HG03460 (cell line): Measurements from ENCODE around the gene FUNDC2.

Experiments used
- ATAC-seq: cut with Tn5 transposase; IDR thresholded peaks from one replicate; pipeline ENCODE4 v1.9.1; 2021; ENCODE audit not compliant: unreplicated experiment

The FUNDC2 gene

DNA sequence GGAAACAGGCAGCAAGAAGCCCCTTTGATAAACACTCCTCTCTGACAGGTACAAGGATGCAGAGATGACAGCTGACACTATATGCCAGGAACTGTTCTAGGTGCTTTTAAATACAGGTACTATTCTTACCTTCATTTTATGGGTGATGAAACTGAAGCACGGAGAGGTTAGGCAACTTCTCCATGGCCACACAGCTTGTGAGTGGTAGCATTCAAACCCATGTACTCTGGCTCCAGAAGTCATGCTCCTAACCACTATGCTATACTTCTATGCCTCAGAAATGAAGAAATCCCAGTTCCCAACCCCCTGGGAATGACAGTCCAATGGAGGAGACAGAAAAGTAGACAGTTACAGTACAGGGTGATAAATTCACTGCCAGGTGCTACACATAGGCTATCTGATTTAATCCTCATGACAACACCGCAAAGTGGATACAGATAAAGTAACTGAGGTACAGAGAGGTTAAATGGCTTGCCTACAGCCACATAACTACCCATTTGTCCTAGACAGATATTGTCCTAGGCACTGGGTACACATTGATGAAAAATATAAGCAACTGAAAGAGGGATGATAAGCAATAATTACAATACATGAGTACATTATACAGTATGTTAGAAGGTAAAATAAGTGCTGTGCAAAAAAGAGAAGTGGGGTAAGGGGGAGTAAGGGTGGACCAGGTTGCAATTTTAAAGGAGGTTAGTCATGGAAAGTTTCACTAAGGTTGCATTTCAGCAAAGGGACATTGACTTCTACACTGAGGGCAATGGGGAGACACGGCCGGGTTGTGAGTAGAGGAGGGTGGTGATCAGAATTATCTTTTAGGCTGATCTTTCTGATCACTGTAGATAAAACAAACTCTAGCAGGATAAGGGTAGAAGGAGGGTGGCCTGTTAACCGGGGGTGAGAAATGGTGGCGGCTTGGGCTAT lies 2.5 kb upstream of the FUNDC2 start:
- no peak for ATAC-seq

DNA sequence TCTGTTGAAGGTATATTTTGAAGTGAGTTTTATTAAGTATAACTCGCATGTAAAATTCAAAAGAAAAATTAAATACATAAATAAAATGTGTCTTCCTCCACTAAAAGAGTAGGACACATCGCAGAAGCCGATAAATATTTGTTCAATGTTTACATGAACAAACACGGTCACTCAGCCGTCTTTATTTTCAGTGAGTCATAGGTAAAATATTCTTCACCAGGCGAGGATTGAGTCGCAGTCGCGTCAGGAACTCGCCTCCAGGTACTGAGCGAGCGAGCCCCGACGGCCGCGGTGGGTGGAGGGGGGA lies 271 bp upstream of the FUNDC2 start:
- no peak for ATAC-seq

DNA sequence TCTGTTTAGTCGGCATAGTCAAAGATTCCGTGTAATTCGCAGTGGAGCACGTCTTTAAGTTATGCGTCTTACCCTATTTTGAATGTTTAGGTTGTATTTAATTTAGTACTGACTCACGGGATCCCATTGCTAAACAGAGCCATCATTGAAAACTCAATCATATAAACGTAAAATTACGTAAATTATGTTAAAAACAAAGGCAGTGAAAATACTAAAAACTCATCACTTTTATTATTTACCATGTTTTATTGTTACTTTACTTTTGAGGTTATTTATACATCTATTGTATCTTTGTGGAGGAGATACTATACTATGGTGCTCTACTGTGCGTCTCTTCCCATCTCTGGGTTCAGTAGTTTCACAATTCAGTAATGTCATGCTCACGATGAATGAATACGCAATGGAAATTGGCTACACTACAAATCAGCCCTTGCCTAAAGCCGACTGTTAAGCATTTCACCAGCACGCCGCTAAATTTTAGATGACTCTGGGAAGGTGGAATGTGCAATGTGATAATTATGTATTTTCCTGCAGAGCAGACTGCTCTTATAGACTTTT lies 944 bp downstream of the FUNDC2 start:
- no peak for ATAC-seq

- no peak for ATAC-seq
These were observed 1.5 kb downstream of the FUNDC2 start for GRCh38 chrX:155028129-155028528.

GRCh38 chrX:155028877-155029291 lies 2.2 kb downstream of the FUNDC2 start:
- ATAC-seq: no peak

DNA sequence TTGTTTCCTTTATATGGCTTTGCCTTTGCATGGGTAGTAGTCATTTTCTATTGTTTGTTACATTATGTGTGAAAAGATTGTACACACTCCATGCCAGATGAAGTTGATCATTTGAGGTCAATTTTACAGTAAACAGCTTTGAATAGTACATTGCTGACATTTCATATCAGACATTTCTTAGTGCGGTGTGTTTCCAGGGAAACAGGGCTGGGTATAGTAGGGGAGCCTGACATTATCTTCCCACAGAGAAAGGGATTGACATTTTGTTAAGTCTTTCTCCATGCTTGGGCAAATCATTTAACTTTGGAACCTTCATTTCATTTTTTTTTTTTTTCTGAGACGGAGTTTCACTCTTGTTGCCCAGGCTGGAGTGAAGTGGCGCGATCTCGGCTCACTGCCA lies 5.0 kb downstream of the FUNDC2 start:
- no peak for ATAC-seq

- no peak for ATAC-seq
These were observed 9.0 kb downstream of the FUNDC2 start for GRCh38 chrX:155035688-155036087.

DNA sequence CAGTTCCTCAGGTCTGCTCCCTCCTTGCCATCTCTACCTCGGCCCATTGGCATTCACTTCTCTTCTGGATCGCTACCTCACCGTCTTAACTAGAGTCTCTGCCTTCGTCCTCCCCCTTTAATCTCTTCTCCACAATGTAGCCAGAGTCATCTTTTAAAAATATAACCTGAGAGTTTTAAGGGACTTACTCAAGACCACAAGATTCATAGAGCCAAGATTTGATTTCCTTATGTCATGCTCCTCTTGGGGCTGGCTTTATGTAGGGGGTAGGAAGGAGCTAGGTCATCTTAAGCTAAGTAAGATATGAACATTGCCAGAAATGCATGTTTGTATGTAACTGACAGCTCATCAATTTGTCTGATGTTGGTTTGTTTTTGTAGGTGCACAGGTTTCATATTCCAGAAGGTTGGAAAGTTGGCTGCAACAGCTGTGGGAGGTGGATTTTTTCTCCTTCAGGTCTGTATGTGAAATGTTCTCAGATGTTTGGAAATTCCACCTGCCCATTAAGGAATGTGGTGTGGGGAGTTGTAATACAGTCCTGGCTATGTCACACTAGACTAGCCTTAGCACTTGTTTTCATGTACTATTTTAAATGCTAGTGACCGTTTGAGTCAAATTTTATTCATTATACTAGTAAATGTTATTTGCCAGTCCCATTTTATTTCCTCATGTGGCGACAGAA lies 19.6 kb downstream of the FUNDC2 start:
- ATAC-seq: no peak

- ATAC-seq: no peak
These were observed 20.3 kb downstream of the FUNDC2 start for GRCh38 chrX:155046811-155047528.

DNA sequence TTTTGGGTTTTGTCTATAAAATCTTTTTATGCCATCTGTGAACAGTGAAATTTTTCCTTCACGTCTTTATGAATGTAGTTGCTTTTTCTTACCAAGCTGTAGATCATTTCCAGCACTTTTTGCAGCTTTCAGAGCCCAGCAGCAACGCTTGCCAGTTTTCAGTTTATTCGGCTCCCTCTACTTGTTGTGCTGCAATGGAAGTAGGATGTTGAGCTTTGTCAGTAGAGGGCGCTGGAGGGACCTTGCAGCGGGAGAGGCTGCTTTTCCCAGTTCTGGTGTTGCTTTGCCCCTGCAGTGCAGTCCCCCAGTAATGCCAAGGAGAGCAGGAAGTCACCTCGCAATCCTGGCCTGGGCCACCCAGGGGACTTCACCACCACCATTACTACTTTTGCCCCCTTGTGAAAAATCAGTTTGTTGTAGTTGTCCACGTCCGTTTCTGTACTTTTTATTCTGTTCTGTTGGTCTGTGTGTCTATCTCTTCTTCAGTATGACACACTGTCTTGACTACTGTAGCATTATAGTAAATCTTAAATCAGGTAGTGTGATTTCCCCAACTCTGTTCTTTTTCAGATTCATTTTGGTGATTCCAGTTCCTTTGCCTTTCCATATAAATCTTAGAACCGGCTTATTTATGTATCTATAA lies 22.5 kb downstream of the FUNDC2 start:
- no peak for ATAC-seq

DNA sequence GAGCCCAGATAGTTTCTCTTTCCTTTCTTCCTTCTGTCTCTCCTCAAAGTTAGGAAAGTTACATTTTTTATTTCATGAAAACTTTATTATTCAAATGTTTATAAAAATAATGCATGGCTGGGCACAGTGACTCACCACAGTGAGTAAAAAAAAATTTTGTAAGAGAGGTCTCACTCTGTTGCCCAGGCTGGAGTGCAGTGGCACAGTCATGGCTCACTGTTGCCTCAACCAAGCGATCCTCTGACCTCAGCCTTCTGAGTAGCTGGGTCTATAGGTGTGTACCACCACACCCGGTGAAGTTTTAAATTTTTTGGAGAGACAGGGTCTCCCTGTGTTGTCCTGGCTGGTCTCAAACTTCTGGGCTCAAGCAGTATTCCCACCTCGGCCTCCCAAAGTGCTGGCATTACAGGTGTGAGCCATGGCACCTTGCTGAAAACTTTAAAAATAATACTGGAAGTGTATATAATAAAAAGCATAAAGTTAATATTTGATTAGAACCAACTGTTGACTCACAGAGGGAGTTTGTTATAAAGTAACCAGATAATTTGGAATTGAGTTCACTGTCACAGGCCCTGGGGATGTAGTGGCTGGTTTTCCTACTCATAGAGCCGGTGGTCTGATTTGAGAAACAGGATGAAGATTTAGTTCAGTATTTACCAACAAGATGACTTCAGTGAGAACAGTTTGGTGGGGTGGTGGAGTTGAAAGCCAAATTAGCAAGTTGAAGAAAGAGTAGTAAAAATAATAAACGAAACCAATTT lies 26.3 kb downstream of the FUNDC2 start:
- no peak for ATAC-seq

GRCh38 chrX:155053656-155054055 lies 27.0 kb downstream of the FUNDC2 start:
- ATAC-seq: no peak

GRCh38 chrX:155054255-155054654 lies 27.6 kb downstream of the FUNDC2 start:
- ATAC-seq: no peak

DNA sequence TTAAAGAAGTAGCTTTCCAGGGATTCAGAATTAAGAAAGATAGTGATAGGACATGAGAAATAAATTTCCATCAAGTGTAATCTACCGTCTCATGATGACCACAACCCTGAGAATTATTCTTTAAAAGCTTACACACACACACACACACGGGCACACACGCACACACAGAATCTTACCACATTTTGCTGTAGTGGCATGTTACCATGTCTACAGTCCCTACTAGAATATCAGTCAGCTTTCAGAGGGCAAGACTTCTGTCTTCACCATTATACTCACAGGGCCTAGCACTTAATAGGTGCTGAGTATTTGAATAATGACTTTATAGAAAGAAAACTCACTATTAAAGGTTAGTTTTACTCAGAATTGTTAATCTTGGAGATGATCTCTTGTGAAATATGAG lies 28.9 kb downstream of the FUNDC2 start:
- no peak for ATAC-seq

DNA sequence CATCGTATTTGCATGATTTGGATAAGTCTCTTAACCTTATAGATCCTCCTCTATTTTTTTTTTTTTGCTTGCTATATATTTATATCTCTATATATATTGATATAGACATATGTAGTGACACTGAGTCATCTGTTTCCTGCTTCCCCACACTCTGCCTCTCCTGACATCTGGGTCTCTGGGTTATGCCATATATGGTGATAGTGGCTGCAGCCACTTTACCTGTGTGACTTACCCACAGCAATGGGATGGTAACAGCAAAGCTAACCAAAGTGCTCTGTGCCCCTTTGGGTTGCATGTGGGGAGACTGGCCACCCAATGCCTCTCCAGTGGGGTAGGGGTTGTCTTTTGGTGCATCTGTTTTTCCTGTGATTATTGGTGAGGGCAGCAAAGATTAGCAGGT lies 29.8 kb downstream of the FUNDC2 start:
- ATAC-seq: no peak

GRCh38 chrX:155056877-155057792 lies 30.5 kb downstream of the FUNDC2 start:
- ATAC-seq: peak; percentile 69

DNA sequence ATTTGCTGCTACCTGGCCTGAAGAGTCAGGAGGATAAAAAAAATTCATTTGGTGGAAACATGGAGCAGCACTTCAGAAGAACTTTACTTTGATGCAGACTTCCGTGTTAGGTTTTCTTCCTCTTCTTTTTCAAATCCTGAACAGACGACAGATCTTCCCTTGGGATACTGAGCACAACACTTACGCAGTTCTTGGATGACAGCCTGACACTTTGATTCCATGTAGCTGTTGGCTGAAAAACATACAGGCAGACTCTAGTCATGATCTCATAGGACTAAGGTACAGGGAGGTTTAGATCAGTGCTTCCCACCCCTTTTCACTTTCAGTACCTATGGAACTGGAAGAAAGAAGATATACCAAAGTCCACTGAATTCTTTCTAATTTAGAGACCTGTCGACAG lies 35.1 kb downstream of the FUNDC2 start:
- ATAC-seq: no peak

DNA sequence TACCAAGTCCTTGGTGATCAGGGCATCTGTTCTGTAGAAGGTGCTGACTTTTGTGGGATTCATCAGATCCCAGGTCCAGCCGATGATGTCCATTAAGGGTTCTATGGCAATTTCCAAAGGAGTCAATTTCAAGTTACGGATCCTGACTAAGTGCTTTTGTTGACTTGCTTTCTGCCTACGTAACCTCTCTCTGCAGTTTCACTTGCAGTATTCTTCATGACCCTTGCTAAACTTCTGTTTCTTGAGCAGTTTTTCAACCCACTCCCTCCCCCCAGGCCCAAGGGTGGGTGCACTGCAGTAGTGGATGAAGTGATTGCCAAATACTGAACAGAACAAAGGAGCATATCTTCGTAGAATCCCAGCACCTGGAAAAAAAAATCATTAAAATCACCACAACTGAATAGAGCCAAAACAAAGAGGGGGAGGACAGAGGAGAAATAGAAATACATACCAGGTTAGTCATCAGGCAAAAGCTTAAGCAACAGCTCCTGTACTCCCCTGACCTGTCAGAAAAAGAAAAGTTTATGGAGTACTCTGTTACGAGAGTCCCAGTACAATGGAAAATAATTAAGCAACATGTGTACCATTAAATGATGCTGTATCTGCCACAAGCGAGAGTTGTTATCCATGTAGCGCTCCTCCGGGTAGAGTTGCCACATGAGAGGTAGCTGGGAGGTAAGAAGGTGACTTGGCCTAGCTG lies 38.5 kb downstream of the FUNDC2 start:
- no peak for ATAC-seq

GRCh38 chrX:155068165-155068564 lies 41.5 kb downstream of the FUNDC2 start:
- ATAC-seq: no peak
